Vagina (tissue), 2 donors: Measurements from ENCODE around the gene ARHGAP26.

Experiments
- CTCF ChIP-seq, 3 experiments: fragments of 450-650 bp in 2 of 3; fragments of 200-600 bp in 1 of 3; sonication (generic) in 1 of 3; IDR thresholded peaks; one replicate each; pipeline ENCODE4 v1.5.1; 2017 to 2019; ENCODE audit warnings: antibody characterized with exemption in 3 of 3, mild to moderate bottlenecking in 2 of 3, moderate library complexity in 2 of 3
- POLR2AphosphoS5 ChIP-seq, 2 donors: sonication (generic); formaldehyde crosslinking; IDR thresholded peaks; one replicate each; pipeline ENCODE4 v1.9.0; 2017; ENCODE audit warnings: antibody characterized with exemption in 2 of 2, mild to moderate bottlenecking in 2 of 2, low read depth in 1 of 2; ENCODE audit not compliant: insufficient read depth in 1 of 2

- no peak for TF ChIP-seq CTCF (IDR thresholded peaks at IDR 0.05)
- no peak for TF ChIP-seq POLR2AphosphoS5 (IDR thresholded peaks at IDR 0.05; ENCODE audit: insufficient read depth in 1 of 2, low read depth in 1 of 2)
Observed at GRCh38 chr5:142835540-142835939, 65.4 kb downstream of the ARHGAP26 start.
